ENCODE results near the gene XXYLT1. TPM values are rescaled to one million over a fixed set of nuclear protein-coding genes. Genes with fewer than 3 reads are reported as not detected.
A peak's percentile ranks its signal among the peaks of the same experiment; 100 is the strongest.

The XXYLT1 gene
- total RNA-seq, 1 experiment from 2014 or later: 30.1 TPM

- DNase-seq (ENCODE audit: low read depth): no peak
These were observed 188.1 kb downstream of the XXYLT1 start for GRCh38 chr3:195082811-195083210.

GRCh38 chr3:195081242-195081963, 189.6 kb downstream of the XXYLT1 start:
- DNase-seq (ENCODE audit: low read depth): no peak

GRCh38 chr3:195080571-195081151, 190.3 kb downstream of the XXYLT1 start:
- no peak for DNase-seq (ENCODE audit: low read depth)

- no peak for DNase-seq (ENCODE audit: low read depth)
These were observed 190.8 kb downstream of the XXYLT1 start for GRCh38 chr3:195080125-195080524.

GRCh38 chr3:195079636-195080035, 191.3 kb downstream of the XXYLT1 start:
- DNase-seq (ENCODE audit: low read depth): no peak

- no peak for DNase-seq (ENCODE audit: low read depth)
These were observed 192.0 kb downstream of the XXYLT1 start for GRCh38 chr3:195078891-195079440.

GRCh38 chr3:195077611-195078540, 193.1 kb downstream of the XXYLT1 start:
- no peak for DNase-seq (ENCODE audit: low read depth)

- no peak for DNase-seq (ENCODE audit: low read depth)
These were observed 193.9 kb downstream of the XXYLT1 start for GRCh38 chr3:195076981-195077610.

GRCh38 chr3:195075941-195076875, 194.8 kb downstream of the XXYLT1 start:
- DNase-seq (ENCODE audit: low read depth): no peak

GRCh38 chr3:195075199-195075940, 195.6 kb downstream of the XXYLT1 start:
- peak; percentile 38 for DNase-seq (ENCODE audit: low read depth)

GRCh38 chr3:195073866-195074860, 196.8 kb downstream of the XXYLT1 start:
- no peak for DNase-seq (ENCODE audit: low read depth)

GRCh38 chr3:195072916-195073564, 197.9 kb downstream of the XXYLT1 start:
- DNase-seq (ENCODE audit: low read depth): no peak

- DNase-seq (ENCODE audit: low read depth): no peak
These were observed 198.8 kb downstream of the XXYLT1 start for GRCh38 chr3:195071916-195072820.

GRCh38 chr3:195071011-195071728, 199.8 kb downstream of the XXYLT1 start:
- DNase-seq (ENCODE audit: low read depth): no peak

GRCh38 chr3:195070336-195070735, 200.6 kb downstream of the XXYLT1 start:
- no peak for DNase-seq (ENCODE audit: low read depth)

Measured in HT1080 (cell line).